Thyroid gland (tissue), 4 donors: Measurements from ENCODE around the gene MAST4. TPM values are rescaled to one million over a fixed set of nuclear protein-coding genes. Genes with fewer than 3 reads are reported as not detected.

Experiments used
- DNase-seq, 2 donors: peaks; one replicate each; pipeline ENCODE4 v3.0.0-alpha.2; 2019
- H3K27ac ChIP-seq, 3 donors: fragments of 200-600 bp; sonication (generic); 1 replicate in 2 of 3; 2 replicates in 1 of 3; pipeline ENCODE4 v1.5.1; 2016 to 2019; ENCODE audit warnings: mild to moderate bottlenecking in 1 of 3, moderate library complexity in 1 of 3
- H3K27me3 ChIP-seq: fragments of 200-600 bp; sonication (generic); one replicate; pipeline ENCODE4 v1.5.1; 2019
- H3K36me3 ChIP-seq, 2 donors: fragments of 200-600 bp; sonication (generic); one replicate each; pipeline ENCODE4 v1.5.1; 2016 to 2019
- H3K4me1 ChIP-seq, 2 donors: fragments of 200-600 bp; sonication (generic); one replicate each; pipeline ENCODE4 v1.5.1; 2017 to 2019
- H3K4me3 ChIP-seq, 3 donors: fragments of 200-600 bp; sonication (generic); replicated peaks in 1 of 3; 1 replicate in 2 of 3; 2 replicates in 1 of 3; pipeline ENCODE4 v1.5.1; 2016; ENCODE audit warnings: mild to moderate bottlenecking in 1 of 3
- H3K9me3 ChIP-seq: fragments of 200-600 bp; sonication (generic); one replicate; pipeline ENCODE4 v1.5.1; 2017
- CTCF ChIP-seq, 6 experiments: fragments of 200-600 bp in 3 of 6; fragments of 450-650 bp in 3 of 6; sonication (generic) in 3 of 6; IDR thresholded peaks; one replicate each; pipeline ENCODE4 v1.5.1; 2016 to 2019; ENCODE audit warnings: antibody characterized with exemption in 6 of 6, mild to moderate bottlenecking in 2 of 6, inconsistent platforms in 1 of 6, moderate library complexity in 1 of 6
- POLR2A ChIP-seq, 2 donors: fragments of 450-650 bp; IDR thresholded peaks; one replicate each; pipeline ENCODE4 v1.6.1; 2017; ENCODE audit warnings: antibody characterized with exemption in 2 of 2, mild to moderate bottlenecking in 2 of 2, moderate library complexity in 1 of 2
- WGBS, 2 donors: methylation state at CpG; one replicate each; pipeline ENCODE4 v1.1.5; 2017; 5-methylcytosine and 5-hydroxymethylcytosine counted together
- intact Hi-C: fragments of 100-400 bp; cut with DNase I; formaldehyde crosslinking; loops from one replicate; pipeline ENCODE4 v1.15.1; 2023
- total RNA-seq, 4 donors: library from RNA; depleted of rRNA; stranded (reverse); fragments of >200 nt; gene quantifications; one replicate each; pipeline ENCODE4 v1.2.3, GENCODE V29; 2016

The MAST4 gene
- total RNA-seq, 4 donors from 2014 or later, result 20.2 to 38.3 (median 24.4) TPM

DNA sequence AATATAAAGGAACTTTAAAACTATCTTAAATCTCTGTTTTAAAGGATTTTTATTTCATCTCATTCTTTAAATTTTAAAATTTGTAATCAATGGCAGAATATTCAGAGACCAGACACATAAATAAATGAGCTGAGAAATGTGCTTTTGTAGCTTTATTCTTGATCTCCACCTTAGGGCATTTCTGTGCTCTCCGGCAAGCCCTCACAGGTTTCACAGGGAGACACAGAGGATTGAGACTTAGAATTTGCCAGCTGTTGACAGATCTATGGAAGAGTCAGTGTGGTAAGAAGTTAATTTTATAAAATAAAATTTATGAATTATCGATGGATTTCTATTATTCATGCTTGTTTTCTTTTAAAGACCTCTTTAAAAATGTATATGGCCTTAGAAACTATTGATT lies 393.6 kb downstream of the MAST4 start:
- DNase-seq, result no peak
- Histone ChIP-seq H3K36me3 (no peaks in the 10 kb centered on the region), H3K4me3 (no peak overlapping the region), H3K4me1 (peaks cover 5 to 24% of the 10 kb centered on the region in 2 donors), H3K27me3 (no peaks in the 10 kb centered on the region), H3K9me3 (no peaks in the 10 kb centered on the region), H3K27ac (peak overlapping the region in 1 of 3 donors; percentile 7)
- 94 to 98% methylated on average over 2 of the region's 2 CpGs for WGBS, 2 donors
- intact Hi-C loops, result loop anchor here (10.0 kb wide), 1 partner anchor 155 kb away; no protein-coding TSS in a partner anchor
- TF ChIP-seq CTCF (IDR thresholded peaks at IDR 0.05) (no peak), POLR2A (IDR thresholded peaks at IDR 0.05) (no peak)

- Histone ChIP-seq H3K27ac (peak overlapping the region in 1 of 3 donors; percentile 15), H3K36me3 (no peaks in the 10 kb centered on the region), H3K27me3 (no peaks in the 10 kb centered on the region), H3K4me3 (no peak overlapping the region), H3K9me3 (no peaks in the 10 kb centered on the region), H3K4me1 (peaks cover 5 to 24% of the 10 kb centered on the region in 2 donors)
- intact Hi-C loops, result loop anchor here (10.0 kb wide), 1 partner anchor 153 kb away; no protein-coding TSS in a partner anchor
- TF ChIP-seq POLR2A (IDR thresholded peaks at IDR 0.05) (no peak), CTCF (IDR thresholded peaks at IDR 0.05) (no peak)
- DNase-seq, result no peak
- 18 to 27% methylated on average over 2 of the region's 2 CpGs for WGBS, 2 donors
Measured at GRCh38 chr5:66991746-66992145, 395.6 kb downstream of the MAST4 start.

DNA sequence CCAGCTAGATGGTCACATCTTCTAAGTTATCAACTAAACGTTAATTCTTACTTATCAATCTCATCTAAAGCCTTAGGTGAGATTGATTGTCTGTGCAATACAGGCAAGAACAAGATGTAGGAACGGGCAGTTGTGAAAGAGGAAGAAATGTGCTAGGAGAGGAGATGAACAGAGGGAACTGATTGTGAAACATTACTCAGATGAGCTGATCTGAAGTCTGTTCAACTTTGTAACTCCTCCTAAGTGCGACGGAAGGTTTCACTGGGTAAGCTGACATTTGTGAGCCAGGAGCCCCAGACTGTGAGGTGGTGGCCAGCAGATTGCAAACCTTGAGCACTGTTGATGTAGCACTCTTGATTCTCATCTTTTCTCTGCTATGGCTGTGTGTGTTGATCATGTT lies 396.4 kb downstream of the MAST4 start:
- Histone ChIP-seq H3K4me1 (peaks cover 5 to 24% of the 10 kb centered on the region in 2 donors), H3K36me3 (no peaks in the 10 kb centered on the region), H3K9me3 (no peaks in the 10 kb centered on the region), H3K4me3 (no peak overlapping the region), H3K27me3 (no peaks in the 10 kb centered on the region), H3K27ac (no peak overlapping the region)
- TF ChIP-seq POLR2A (IDR thresholded peaks at IDR 0.05), result no peak
- TF ChIP-seq CTCF (IDR thresholded peaks at IDR 0.05), result no peak
- intact Hi-C loops, result loop anchor here (10.0 kb wide), 1 partner anchor 152 kb away; no protein-coding TSS in a partner anchor
- DNase-seq, result no peak
- WGBS, 2 donors, result 78 to 79% methylated on average over 4 of the region's 4 CpGs

GRCh38 chr5:66993448-66993847 lies 397.3 kb downstream of the MAST4 start:
- TF ChIP-seq POLR2A (IDR thresholded peaks at IDR 0.05), result no peak
- TF ChIP-seq CTCF (IDR thresholded peaks at IDR 0.05), result no peak
- no peaks in the 10 kb centered on the region for H3K27me3 ChIP-seq
- no peaks in the 10 kb centered on the region for H3K36me3 ChIP-seq
- no peak overlapping the region for H3K4me3 ChIP-seq
- peak; percentile 33 to 40 for DNase-seq
- intact Hi-C loops, result loop anchor here (10.0 kb wide), 1 partner anchor 151 kb away; no protein-coding TSS in a partner anchor
- H3K9me3 ChIP-seq, result no peaks in the 10 kb centered on the region
- peaks cover 5 to 19% of the 10 kb centered on the region in 2 donors for H3K4me1 ChIP-seq
- H3K27ac ChIP-seq, result no peak overlapping the region

GRCh38 chr5:66993882-66994281 lies 397.7 kb downstream of the MAST4 start:
- intact Hi-C loops, result loop anchor here (10.0 kb wide), 1 partner anchor 151 kb away; no protein-coding TSS in a partner anchor
- TF ChIP-seq CTCF (IDR thresholded peaks at IDR 0.05), result no peak
- no peak for TF ChIP-seq POLR2A (IDR thresholded peaks at IDR 0.05)
- Histone ChIP-seq H3K36me3 (no peaks in the 10 kb centered on the region), H3K27me3 (no peaks in the 10 kb centered on the region), H3K4me1 (peaks cover 5 to 15% of the 10 kb centered on the region in 2 donors), H3K9me3 (no peaks in the 10 kb centered on the region), H3K4me3 (no peak overlapping the region), H3K27ac (peak overlapping the region in 1 of 3 donors; percentile 1)
- WGBS, 2 donors, result 94 to 96% methylated on average over 4 of the region's 4 CpGs
- no peak for DNase-seq
